Fibroblast of lung (primary cell): Measurements from ENCODE around the gene URB1.

Experiments
- CTCF ChIP-seq, 2 donors: IDR thresholded peaks in 1 of 2; conservative IDR thresholded peaks in 1 of 2; 1 replicate in 1 of 2; 2 replicates in 1 of 2; pipeline ENCODE4 v1.5.1; 2011 to 2012; ENCODE audit warnings: low read length in 2 of 2, control low read depth in 1 of 2, inconsistent platforms in 1 of 2, low read depth in 1 of 2, mild to moderate bottlenecking in 1 of 2
- EZH2 ChIP-seq: IDR thresholded peaks from 2 replicates; pipeline ENCODE4 v1.5.1; 2012; ENCODE audit warnings: low read length, control low read depth, mild to moderate bottlenecking; ENCODE audit errors: missing control alignments

GRCh38 chr21:32352526-32352925 lies 40.3 kb downstream of the URB1 start:
- no peak for TF ChIP-seq CTCF (conservative IDR thresholded peaks at IDR 0.05 in 1 of 2, IDR thresholded peaks at IDR 0.05 in 1 of 2; ENCODE audit: low read depth in 1 of 2, low read length in 2 of 2)
- no peak for TF ChIP-seq EZH2
